ENCODE results near the gene ERP29. TPM values are rescaled to one million over a fixed set of nuclear protein-coding genes. Genes with fewer than 3 reads are reported as not detected.
"Not testable (repeated sequence)": the region's sequence is repeated elsewhere in the genome, so short reads cannot be mapped to it uniquely, and the experiment has no call there.

ERP29 gene
- total and polyA plus RNA-seq, 2 experiments from 2014 or later = 105 to 131 TPM

- peak; percentile 27 to 38 for DNase-seq (ENCODE audit: low read depth in 1 of 2, low spot score in 1 of 2)
- peaks cover 7% of the 10 kb centered on the region for H3K4me1 ChIP-seq (ENCODE audit: low read depth)
- no peak overlapping the region for H3K4me3 ChIP-seq
- TF ChIP-seq, protein P1, sequence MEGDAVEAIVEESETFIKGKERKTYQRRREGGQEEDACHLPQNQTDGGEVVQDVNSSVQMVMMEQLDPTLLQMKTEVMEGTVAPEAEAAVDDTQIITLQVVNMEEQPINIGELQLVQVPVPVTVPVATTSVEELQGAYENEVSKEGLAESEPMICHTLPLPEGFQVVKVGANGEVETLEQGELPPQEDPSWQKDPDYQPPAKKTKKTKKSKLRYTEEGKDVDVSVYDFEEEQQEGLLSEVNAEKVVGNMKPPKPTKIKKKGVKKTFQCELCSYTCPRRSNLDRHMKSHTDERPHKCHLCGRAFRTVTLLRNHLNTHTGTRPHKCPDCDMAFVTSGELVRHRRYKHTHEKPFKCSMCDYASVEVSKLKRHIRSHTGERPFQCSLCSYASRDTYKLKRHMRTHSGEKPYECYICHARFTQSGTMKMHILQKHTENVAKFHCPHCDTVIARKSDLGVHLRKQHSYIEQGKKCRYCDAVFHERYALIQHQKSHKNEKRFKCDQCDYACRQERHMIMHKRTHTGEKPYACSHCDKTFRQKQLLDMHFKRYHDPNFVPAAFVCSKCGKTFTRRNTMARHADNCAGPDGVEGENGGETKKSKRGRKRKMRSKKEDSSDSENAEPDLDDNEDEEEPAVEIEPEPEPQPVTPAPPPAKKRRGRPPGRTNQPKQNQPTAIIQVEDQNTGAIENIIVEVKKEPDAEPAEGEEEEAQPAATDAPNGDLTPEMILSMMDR (IDR thresholded peaks at IDR 0.05; ENCODE audit: low read depth, low read length) = no peak
- no peaks in the 10 kb centered on the region for H3K27me3 ChIP-seq
- H3K36me3 ChIP-seq = no peaks in the 10 kb centered on the region
- H3K9me3 ChIP-seq (ENCODE audit: low read depth) = no peaks in the 10 kb centered on the region
- H3K27ac ChIP-seq = peak overlapping the region; percentile 23
Measured at GRCh38 chr12:112005419-112006395, 7.5 kb upstream of the ERP29 start.

DNA sequence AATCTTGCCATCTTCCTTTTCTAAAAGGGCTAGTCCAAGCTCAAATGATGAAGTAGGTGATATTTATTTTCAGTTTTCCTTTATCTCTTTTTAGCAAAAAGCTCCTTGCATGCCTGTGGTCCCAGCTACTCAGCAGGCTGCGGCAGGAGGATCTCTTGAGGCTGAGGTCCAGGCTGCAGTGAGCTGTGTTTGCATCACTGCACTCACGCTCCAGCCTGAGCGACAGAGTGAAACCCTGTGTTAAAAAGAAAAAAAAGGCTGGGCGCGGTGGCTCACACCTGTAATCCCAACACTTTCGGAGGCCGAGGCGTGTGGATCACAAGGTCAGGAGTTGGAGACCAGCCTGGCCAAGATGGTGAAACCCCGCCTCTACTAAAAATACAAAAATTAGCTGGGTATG is 5.3 kb upstream of the ERP29 start:
- Histone ChIP-seq H3K36me3 (no peaks in the 10 kb centered on the region), H3K4me3 (no peak overlapping the region), H3K4me1 (ENCODE audit: low read depth) (peaks cover 16% of the 10 kb centered on the region), H3K9me3 (ENCODE audit: low read depth) (no peaks in the 10 kb centered on the region), H3K27ac (no peak overlapping the region), H3K27me3 (no peaks in the 10 kb centered on the region)
- TF ChIP-seq, protein P1 (IDR thresholded peaks at IDR 0.05; ENCODE audit: low read depth, low read length) = no peak
- no peak for DNase-seq (ENCODE audit: low read depth in 1 of 2, low spot score in 1 of 2)

DNA sequence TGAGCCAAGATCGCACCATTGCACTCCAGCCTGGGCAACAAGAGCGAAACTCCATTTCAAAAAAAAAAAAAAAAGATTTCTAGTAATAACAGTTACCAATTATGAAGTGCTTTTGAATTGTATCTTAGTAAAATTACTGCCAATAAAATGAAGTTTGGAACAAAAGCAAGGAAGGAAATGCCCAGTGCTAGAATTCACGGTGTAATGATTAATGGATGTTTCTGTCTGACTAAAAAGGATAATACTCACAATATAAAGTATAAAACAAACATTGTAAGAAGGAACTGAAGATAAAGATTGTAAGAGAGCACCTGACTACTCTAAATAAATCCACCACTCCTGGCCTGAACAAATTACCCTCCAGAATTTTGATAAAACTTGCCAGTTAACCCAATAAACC is 4.3 kb upstream of the ERP29 start:
- no peak overlapping the region for H3K27ac ChIP-seq
- no peak overlapping the region for H3K4me3 ChIP-seq
- no peaks in the 10 kb centered on the region for H3K36me3 ChIP-seq
- H3K27me3 ChIP-seq = no peaks in the 10 kb centered on the region
- TF ChIP-seq, protein P1 (IDR thresholded peaks at IDR 0.05; ENCODE audit: low read depth, low read length) = no peak
- H3K9me3 ChIP-seq (ENCODE audit: low read depth) = no peaks in the 10 kb centered on the region
- peaks cover 16% of the 10 kb centered on the region for H3K4me1 ChIP-seq (ENCODE audit: low read depth)
- no peak for DNase-seq (ENCODE audit: low read depth in 1 of 2, low spot score in 1 of 2)

DNA sequence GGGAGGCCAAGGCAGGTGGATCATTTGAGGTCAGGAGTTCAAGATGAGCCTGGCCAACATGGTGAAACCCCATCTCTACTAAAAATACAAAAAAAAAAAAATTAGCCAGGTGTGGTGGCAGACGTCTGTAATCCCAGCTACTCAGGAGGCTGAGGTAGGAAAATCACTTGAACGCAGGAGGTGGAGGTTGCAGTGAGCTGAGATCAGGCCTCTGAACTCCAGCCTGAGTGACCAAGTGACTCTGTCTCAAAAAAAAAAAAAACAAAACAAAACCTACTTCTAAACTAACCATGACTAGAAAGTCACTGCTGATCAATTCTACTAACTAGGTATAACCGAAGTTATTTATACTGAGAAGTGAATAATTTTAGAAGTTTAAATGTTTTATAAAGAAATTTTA is 3.6 kb upstream of the ERP29 start:
- not testable (repeated sequence) for DNase-seq (ENCODE audit: low read depth in 1 of 2, low spot score in 1 of 2); H3K4me3 ChIP-seq; H3K27me3 ChIP-seq; H3K27ac ChIP-seq; H3K36me3 ChIP-seq; H3K9me3 ChIP-seq (ENCODE audit: low read depth)
- H3K4me1 ChIP-seq (ENCODE audit: low read depth) = peaks cover 16% of the 10 kb centered on the region

DNA sequence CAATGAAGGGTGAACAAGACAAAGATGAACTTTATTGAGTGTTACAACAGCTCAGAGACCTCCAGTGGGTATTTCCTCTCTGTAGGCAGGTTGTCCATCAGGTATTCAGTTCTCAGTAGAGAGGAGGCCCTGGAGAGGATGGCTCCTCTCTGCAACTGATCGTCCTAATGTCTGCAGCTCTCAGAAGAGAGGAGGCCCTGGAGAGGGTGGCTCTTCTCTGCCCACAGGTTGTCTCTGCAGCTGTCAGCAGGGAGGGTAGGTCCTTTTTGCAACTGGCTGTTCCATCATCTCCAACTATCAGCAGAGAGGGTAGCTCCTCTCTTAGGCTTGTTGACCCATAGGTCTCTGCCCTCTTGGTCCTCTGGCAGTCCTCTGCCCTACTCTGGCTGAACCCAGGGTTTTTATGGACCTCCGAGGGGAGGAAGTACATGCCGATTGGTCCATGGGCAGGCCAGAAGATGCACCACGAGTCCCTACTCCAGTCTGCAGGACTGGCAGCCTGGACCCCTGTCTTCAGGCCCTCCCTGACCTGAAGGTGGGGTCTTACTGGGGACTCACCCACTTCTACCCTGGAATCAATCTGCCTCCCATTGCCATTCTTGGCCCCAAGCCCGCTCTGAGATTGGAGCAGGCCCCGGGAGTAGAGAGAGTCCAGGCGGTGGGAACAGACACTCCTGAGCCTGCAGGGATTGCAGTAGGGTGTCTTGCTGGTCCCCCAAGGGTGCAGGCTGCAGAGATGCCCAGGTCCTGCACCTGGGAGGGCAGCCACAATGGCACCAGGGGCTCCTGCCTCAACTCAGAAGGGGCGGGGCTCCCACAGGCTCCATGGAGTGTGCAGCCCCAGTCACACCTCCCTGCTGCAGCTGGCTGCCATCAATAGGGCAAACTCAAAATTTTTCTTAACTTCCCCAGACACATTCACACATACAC is 2.5 kb upstream of the ERP29 start:
- Histone ChIP-seq H3K27me3 (no peaks in the 10 kb centered on the region), H3K27ac (no peak overlapping the region), H3K4me3 (no peak overlapping the region), H3K36me3 (no peaks in the 10 kb centered on the region), H3K4me1 (ENCODE audit: low read depth) (peaks cover 13% of the 10 kb centered on the region), H3K9me3 (ENCODE audit: low read depth) (no peaks in the 10 kb centered on the region)
- no peak for DNase-seq (ENCODE audit: low read depth in 1 of 2, low spot score in 1 of 2)
- TF ChIP-seq, protein P1 (IDR thresholded peaks at IDR 0.05; ENCODE audit: low read depth, low read length) = no peak
